ENCODE data around the gene IFRD2.

Gene IFRD2

DNA sequence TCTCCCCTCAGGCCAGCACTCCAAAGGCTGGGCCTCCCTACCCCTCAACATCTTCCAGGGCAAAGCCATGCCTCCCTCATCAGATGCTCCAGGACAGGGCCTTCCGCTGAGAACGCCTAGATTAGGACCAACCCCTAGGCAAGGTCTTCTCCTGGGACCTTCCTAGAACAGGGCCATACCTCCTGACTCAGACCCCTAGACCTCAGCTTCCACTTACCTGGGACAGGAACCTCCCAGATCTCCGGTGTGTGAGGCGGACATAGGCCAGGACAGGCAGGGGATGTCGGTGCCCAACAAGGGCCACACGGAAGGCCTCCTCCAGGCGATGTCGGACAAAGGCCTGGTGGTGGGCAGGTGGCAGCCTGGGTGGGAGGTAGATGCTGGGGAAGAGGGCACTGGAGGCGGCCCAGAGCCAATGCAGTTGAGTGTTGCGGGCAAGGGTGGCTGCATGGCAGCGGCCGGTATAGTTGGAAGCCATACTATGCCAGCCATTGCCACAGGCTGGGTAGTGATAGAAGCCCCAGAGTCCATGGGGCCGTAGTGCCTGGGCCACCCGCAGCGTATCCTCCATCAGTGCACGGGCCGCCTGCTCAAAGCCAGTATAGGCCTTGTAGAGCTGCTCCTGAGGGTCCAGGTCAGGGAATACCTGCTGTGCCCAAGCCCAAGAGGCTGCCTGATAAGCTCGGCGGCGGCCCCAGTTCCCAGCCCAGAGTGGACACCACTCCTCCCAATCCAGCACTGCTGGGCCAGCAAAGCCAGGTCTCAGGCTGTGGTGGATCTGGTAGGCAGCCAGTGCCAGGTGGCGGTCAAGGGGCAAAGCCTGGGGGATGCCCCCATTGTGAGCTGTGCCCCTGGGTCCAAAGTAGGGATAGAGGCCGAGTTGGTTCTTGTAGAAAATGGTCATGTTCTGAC is 2.5 kb upstream of the IFRD2 start:
- DNase-seq (ENCODE audit: extremely low spot score), result no peak
- POLR2A ChIA-PET, result no interaction called here
- TF ChIP-seq, protein P1, sequence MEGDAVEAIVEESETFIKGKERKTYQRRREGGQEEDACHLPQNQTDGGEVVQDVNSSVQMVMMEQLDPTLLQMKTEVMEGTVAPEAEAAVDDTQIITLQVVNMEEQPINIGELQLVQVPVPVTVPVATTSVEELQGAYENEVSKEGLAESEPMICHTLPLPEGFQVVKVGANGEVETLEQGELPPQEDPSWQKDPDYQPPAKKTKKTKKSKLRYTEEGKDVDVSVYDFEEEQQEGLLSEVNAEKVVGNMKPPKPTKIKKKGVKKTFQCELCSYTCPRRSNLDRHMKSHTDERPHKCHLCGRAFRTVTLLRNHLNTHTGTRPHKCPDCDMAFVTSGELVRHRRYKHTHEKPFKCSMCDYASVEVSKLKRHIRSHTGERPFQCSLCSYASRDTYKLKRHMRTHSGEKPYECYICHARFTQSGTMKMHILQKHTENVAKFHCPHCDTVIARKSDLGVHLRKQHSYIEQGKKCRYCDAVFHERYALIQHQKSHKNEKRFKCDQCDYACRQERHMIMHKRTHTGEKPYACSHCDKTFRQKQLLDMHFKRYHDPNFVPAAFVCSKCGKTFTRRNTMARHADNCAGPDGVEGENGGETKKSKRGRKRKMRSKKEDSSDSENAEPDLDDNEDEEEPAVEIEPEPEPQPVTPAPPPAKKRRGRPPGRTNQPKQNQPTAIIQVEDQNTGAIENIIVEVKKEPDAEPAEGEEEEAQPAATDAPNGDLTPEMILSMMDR (IDR thresholded peaks at IDR 0.05; ENCODE audit: control extremely low read depth, extremely low read depth, low read depth, missing control alignments), result no peak
- CTCF ChIA-PET, result interaction anchor here (1.2 to 2.3 kb wide), 4 partner anchors 11 to 35 kb away, joined by 3 to 8 read pairs (median 4); no protein-coding TSS in a partner anchor

DNA sequence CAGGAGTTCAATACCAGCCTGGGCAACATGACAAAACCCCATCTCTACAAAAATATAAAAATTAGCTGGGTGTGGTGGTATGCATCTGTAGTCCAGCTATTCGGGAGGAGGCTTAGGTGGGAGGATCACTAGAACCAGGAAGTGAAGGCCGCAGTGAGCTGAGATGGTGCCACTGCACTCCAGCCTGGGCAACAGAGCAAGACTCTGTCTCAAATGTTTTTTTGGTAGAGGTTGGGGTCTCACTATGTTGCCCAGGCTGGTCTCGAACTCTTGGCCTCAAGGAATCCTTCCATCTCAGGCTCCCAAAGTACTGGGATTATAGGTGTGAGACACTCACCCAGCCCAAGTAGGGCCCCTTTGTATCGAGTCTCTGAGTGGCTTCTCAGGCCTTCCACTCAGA is 1.9 kb upstream of the IFRD2 start:
- ChIA-PET POLR2A (no interaction called here), CTCF (interaction anchor here (2.3 kb wide), 1 partner anchor 35 kb away, joined by 8 read pairs; no protein-coding TSS in a partner anchor)
- TF ChIP-seq, protein P1 (IDR thresholded peaks at IDR 0.05; ENCODE audit: control extremely low read depth, extremely low read depth, low read depth, missing control alignments), result no peak
- DNase-seq (ENCODE audit: extremely low spot score), result no peak

DNA sequence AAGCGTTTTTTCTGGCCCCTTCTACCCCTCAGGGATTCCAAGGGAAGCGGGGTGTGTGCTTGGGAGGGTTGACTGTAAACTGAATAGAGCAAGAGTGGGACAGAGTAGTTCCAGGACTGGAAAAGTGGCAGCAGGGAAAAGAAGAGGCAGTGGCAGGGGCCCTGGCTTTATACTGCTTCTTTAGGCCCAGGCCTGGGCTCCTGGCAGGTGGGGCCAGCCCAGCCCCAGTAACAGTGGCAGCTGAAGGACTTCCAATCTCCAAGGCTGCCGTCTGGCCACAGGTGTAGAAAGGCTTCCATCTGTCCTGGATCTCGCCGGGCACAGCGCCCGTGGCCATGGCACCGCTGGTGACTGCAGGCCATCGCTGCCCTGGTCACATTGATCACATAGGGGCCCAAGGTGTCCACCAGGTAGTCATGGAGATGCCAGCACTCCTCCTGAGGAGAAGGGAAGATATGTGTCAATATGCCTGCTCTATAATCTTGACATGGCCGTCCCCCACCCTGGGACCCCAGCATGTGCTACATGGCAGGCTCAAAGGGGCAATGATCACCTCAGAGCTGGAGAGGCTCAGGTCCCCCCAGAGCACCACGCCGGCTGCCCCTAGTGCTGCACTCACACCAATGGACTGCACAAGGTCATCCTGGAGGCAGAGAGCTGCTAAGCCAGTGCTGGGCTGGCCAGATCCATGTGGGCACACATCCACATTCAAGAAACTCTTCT is 1.0 kb upstream of the IFRD2 start:
- ChIA-PET POLR2A (no interaction called here), CTCF (interaction anchor here (1.6 to 2.5 kb wide), 4 partner anchors 12 to 99 kb away, joined by 3 to 8 read pairs (median 7); no protein-coding TSS in a partner anchor)
- TF ChIP-seq, protein P1 (IDR thresholded peaks at IDR 0.05; ENCODE audit: control extremely low read depth, extremely low read depth, low read depth, missing control alignments), result no peak
- no peak for DNase-seq (ENCODE audit: extremely low spot score)

DNA sequence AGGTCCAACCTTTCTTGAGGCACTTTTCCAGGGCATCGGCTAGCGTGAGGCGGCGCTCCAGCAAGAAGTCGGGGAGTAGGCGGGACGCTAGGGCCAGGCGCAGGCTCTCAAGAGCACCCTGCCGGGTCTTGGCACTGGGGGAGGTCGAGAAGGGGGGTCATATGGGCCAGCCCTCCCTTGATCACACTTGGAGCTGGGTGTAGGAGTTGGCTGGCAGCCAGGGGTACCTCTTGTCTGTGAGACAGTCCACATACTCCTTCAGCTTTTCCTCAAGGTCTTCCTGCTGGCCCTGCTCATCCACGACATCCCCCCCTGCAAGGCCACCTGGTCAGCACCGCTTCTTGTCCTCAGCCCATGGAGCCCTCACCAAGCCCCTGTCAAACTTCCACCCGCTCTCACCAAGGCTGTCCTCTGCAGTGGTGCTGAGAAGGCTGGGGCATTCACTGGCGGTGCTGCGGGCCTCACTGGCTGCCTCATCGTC is 2.0 kb downstream of the IFRD2 start:
- ChIA-PET CTCF (interaction anchor here (0.7 to 1.8 kb wide), 4 partner anchors 8 to 64 kb away, joined by 3 to 6 read pairs (median 5); no protein-coding TSS in a partner anchor), POLR2A (no interaction called here)
- no peak for DNase-seq (ENCODE audit: extremely low spot score)
- TF ChIP-seq, protein P1 (IDR thresholded peaks at IDR 0.05; ENCODE audit: control extremely low read depth, extremely low read depth, low read depth, missing control alignments), result no peak

DNA sequence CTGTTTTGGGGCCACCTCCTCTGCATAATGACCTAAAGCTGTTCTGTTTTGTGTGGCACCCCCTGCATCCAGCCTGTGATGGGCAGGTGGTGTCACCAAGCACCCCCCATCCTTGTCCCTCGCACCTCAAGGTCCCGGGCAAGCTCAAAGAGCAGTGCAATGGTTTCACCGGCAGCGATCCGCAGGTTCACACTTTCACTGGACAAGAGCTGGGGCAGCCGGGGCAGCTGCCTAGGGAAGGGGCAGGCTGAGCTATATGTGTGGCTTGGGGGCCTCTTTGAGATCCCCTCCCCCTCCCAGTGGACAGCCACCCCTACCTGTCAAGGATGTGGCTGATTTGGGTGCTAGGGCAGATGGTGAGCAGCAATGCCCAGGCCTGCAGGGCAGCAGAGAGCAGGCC is 3.1 kb downstream of the IFRD2 start:
- TF ChIP-seq, protein P1 (IDR thresholded peaks at IDR 0.05; ENCODE audit: control extremely low read depth, extremely low read depth, low read depth, missing control alignments), result no peak
- no peak for DNase-seq (ENCODE audit: extremely low spot score)
- CTCF ChIA-PET, result interaction anchor here (1.0 to 1.8 kb wide), 6 partner anchors 10 to 63 kb away, joined by 3 to 6 read pairs (median 4); partner anchors contain the start of gene LSMEM2
- POLR2A ChIA-PET, result interaction anchor here (0.6 kb wide), 1 partner anchor 8 kb away, joined by 10 read pairs; no protein-coding TSS in a partner anchor

DNA sequence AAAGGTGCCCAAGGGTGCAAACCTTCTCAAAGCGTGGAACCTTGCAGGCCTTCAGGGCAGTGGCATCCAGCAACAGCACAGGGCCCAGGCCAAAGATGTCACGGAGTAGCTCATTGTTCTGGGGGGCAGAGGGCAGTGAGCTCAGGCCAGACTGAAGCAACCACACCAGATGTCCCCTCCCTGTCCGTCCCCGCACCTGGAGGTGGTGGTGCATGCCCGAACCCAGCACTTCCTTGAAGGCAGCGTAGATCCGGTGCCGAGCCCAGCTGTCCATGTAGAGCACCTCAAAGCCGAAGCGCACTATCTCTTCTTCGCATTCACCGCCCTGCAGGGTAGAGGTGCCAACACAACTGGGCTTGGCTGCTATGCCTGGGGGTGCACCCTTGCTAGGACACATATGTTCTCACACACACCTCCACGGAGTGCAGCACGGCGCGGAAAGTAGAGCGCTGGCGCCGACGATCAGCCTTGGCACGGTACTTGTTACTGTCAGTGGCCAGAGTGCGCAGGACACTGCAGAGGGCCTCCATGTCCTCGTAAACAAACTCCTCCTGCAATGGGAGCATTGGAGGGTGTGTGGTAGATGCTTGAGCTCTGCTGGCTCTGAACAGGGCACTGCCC is 3.7 kb downstream of the IFRD2 start:
- CTCF ChIA-PET, result interaction anchor here (0.9 to 1.8 kb wide), 6 partner anchors 9 to 62 kb away, joined by 3 to 6 read pairs (median 4); partner anchors contain the start of gene LSMEM2

More for the DNA sequence above, 3.7 kb downstream of the IFRD2 start:
- DNase-seq (ENCODE audit: extremely low spot score), result no peak
- TF ChIP-seq, protein P1 (IDR thresholded peaks at IDR 0.05; ENCODE audit: control extremely low read depth, extremely low read depth, low read depth, missing control alignments), result no peak
- POLR2A ChIA-PET, result no interaction called here
